Measurements from ENCODE around the gene CCDC12. TPM values are rescaled to one million over a fixed set of nuclear protein-coding genes. Genes with fewer than 3 reads are reported as not detected.

Gene CCDC12
- total RNA-seq, 1 donor from 2014 or later, result 60.3 TPM

- DNase-seq (ENCODE audit: low read depth), result no peak
- TF ChIP-seq CTCF (conservative IDR thresholded peaks at IDR 0.05; ENCODE audit: low read depth, low read length), result no peak
- no peak overlapping the region for H3K4me3 ChIP-seq (ENCODE audit: low read depth, low read length)
Observed at GRCh38 chr3:46978381-46978780, 1.8 kb upstream of the CCDC12 start.

- no peak for TF ChIP-seq CTCF (conservative IDR thresholded peaks at IDR 0.05; ENCODE audit: low read depth, low read length)
- no peak for DNase-seq (ENCODE audit: low read depth)
- no peak overlapping the region for H3K4me3 ChIP-seq (ENCODE audit: low read depth, low read length)
Observed at GRCh38 chr3:46977811-46978195, 1.3 kb upstream of the CCDC12 start.

- peak overlapping the region; percentile 93 for H3K4me3 ChIP-seq (ENCODE audit: low read depth, low read length)
- TF ChIP-seq CTCF (conservative IDR thresholded peaks at IDR 0.05; ENCODE audit: low read depth, low read length), result no peak
Observed at GRCh38 chr3:46974421-46975171, 1.9 kb downstream of the CCDC12 start.

GRCh38 chr3:46972396-46972795 is 4.1 kb downstream of the CCDC12 start:
- DNase-seq (ENCODE audit: low read depth), result no peak
- H3K4me3 ChIP-seq (ENCODE audit: low read depth, low read length), result no peak overlapping the region
- TF ChIP-seq CTCF (conservative IDR thresholded peaks at IDR 0.05; ENCODE audit: low read depth, low read length), result no peak

More at GRCh38 chr3:46974421-46975171, 1.9 kb downstream of the CCDC12 start:
- DNase-seq (ENCODE audit: low read depth), result no peak

GRCh38 chr3:46971742-46972141 is 4.8 kb downstream of the CCDC12 start:
- no peak for TF ChIP-seq CTCF (conservative IDR thresholded peaks at IDR 0.05; ENCODE audit: low read depth, low read length)
- no peak overlapping the region for H3K4me3 ChIP-seq (ENCODE audit: low read depth, low read length)
- no peak for DNase-seq (ENCODE audit: low read depth)

GRCh38 chr3:46971151-46971550 is 5.4 kb downstream of the CCDC12 start:
- H3K4me3 ChIP-seq (ENCODE audit: low read depth, low read length), result no peak overlapping the region
- DNase-seq (ENCODE audit: low read depth), result no peak
- TF ChIP-seq CTCF (conservative IDR thresholded peaks at IDR 0.05; ENCODE audit: low read depth, low read length), result no peak
